NCI-H82 treated with DMSO at 0.1 percent for 48 hours (cell line): ENCODE results near the gene ZFPM1.

ENCODE experiments used
- DNase-seq: peaks from one replicate; lab custom pipeline; 2025; ENCODE audit not compliant: unreplicated experiment; lab: John Stamatoyannopoulos, UW

ZFPM1 gene

GRCh38 chr16:88417684-88418476, 35.2 kb upstream of the ZFPM1 start:
- no peak for DNase-seq

- DNase-seq, result no peak
Observed at GRCh38 chr16:88418869-88419268, 34.2 kb upstream of the ZFPM1 start.

GRCh38 chr16:88419790-88420189, 33.3 kb upstream of the ZFPM1 start:
- no peak for DNase-seq

- DNase-seq, result no peak
Observed at GRCh38 chr16:88420496-88420895, 32.6 kb upstream of the ZFPM1 start.

- DNase-seq, result no peak
Observed at GRCh38 chr16:88421301-88421700, 31.8 kb upstream of the ZFPM1 start.

GRCh38 chr16:88421871-88422433, 31.1 kb upstream of the ZFPM1 start:
- DNase-seq, result no peak

- DNase-seq, result no peak
Observed at GRCh38 chr16:88422733-88423447, 30.2 kb upstream of the ZFPM1 start.

- no peak for DNase-seq
Observed at GRCh38 chr16:88423448-88423850, 29.6 kb upstream of the ZFPM1 start.

- DNase-seq, result no peak
Observed at GRCh38 chr16:88424587-88425235, 28.4 kb upstream of the ZFPM1 start.

- DNase-seq, result no peak
Observed at GRCh38 chr16:88426018-88426417, 27.1 kb upstream of the ZFPM1 start.

- no peak for DNase-seq
Observed at GRCh38 chr16:88427376-88427775, 25.7 kb upstream of the ZFPM1 start.

- no peak for DNase-seq
Observed at GRCh38 chr16:88428156-88428555, 24.9 kb upstream of the ZFPM1 start.

- no peak for DNase-seq
Observed at GRCh38 chr16:88428616-88429386, 24.3 kb upstream of the ZFPM1 start.

GRCh38 chr16:88429387-88430184, 23.5 kb upstream of the ZFPM1 start:
- DNase-seq, result no peak

- no peak for DNase-seq
Observed at GRCh38 chr16:88430185-88430523, 22.9 kb upstream of the ZFPM1 start.

GRCh38 chr16:88430524-88431446, 22.3 kb upstream of the ZFPM1 start:
- no peak for DNase-seq

- DNase-seq, result no peak
Observed at GRCh38 chr16:88431651-88432050, 21.4 kb upstream of the ZFPM1 start.

- no peak for DNase-seq
Observed at GRCh38 chr16:88432174-88432573, 20.9 kb upstream of the ZFPM1 start.

- no peak for DNase-seq
Observed at GRCh38 chr16:88432753-88433152, 20.3 kb upstream of the ZFPM1 start.
